Measurements from ENCODE around the gene TNNC1. TPM values are rescaled to one million over a fixed set of nuclear protein-coding genes. Genes with fewer than 3 reads are reported as not detected.

Gene TNNC1
- total RNA-seq: 0.33 and 0.51 TPM in 2 replicates
- 0.69 and 0.89 TPM in 2 replicates for polyA plus RNA-seq
- polyA plus RNA-seq (2012): 0.70 and 1.3 TPM in 2 replicates
- polyA minus RNA-seq (ENCODE audit: low replicate concordance): not detected in 2 replicates

DNA sequence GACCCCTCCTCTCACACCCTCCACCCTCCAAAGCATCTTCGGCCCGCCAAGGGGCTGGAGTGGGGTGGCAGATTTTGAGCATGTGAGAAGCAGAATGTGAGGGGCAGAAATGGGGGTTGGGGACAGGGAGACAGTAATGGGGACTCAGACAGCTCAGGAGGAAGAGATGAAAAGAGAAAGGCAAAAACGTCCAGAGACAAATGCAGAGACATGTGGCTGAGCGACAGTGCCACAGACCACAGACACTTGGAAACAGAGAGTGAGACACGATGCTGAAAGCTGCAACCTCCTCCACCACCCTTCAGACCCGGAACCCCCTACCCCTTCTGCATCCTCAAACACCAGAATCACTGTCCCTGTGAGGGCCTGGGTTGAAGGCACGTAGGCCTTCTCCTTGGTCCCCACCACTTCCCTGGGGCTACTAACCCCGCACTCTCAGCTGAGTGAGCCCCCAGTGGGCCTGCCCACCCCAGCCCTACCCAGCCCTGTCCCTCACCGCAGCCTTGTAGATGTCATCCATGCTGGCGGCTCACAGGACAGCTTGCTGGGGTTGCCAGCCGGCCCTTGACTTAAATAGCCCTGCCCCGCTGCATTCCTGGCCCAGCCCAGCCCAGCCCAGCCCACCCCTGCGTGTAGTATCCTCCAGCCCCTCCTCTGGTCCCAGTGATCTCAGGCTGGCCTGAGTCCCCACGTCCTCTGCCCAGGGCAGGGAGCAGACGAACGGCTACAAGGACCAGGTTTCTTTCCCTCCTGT, at the start of gene TNNC1:
TNNC1 (minus strand) TSS at position 546 of the 754 bp plus-strand sequence; CDS start at position 520, 26 bp downstream.
- H3K27me3 ChIP-seq (ENCODE audit: control insufficient read depth, insufficient read depth, low read length): no peaks in the 10 kb centered on the region
- no peak within 1 kb of the TSS for H3K9ac ChIP-seq (ENCODE audit: insufficient read depth, low read length)
- H3K27ac ChIP-seq (ENCODE audit: insufficient read depth, low read length): no peak within 1 kb of the TSS
- H3K4me3 ChIP-seq (replicated peaks in 1 of 4; ENCODE audit: control extremely low read depth in 1 of 4, insufficient read depth in 1 of 4, low read depth in 3 of 4, low read length in 4 of 4): peak within 1 kb of the TSS in 2 of 4 experiments; percentile 67 to 89
- H3K4me2 ChIP-seq (ENCODE audit: extremely low read depth, insufficient read depth, low read length): no peak within 1 kb of the TSS
- no peak for DNase-seq (ENCODE audit: low read depth in 2 of 2)
- no peaks in the 10 kb centered on the region for H3K9me3 ChIP-seq (ENCODE audit: control insufficient read depth, insufficient read depth, low read depth, low read length)
- peaks cover 3% of the 10 kb centered on the region for H3K36me3 ChIP-seq (ENCODE audit: control insufficient read depth, insufficient read depth, low read length)
- no peaks in the 10 kb centered on the region for H4K20me1 ChIP-seq (ENCODE audit: control insufficient read depth, extremely low read depth, insufficient read depth, low read length)
- H2AFZ ChIP-seq (ENCODE audit: low read length): peak within 1 kb of the TSS; percentile 87
- H3K79me2 ChIP-seq (ENCODE audit: control insufficient read depth, insufficient read depth, low read length): peaks cover 22% of the 10 kb centered on the region
- no peak for TF ChIP-seq EZH2 (IDR thresholded peaks at IDR 0.05; ENCODE audit: low read length, missing control alignments)
- TF ChIP-seq, protein P1, sequence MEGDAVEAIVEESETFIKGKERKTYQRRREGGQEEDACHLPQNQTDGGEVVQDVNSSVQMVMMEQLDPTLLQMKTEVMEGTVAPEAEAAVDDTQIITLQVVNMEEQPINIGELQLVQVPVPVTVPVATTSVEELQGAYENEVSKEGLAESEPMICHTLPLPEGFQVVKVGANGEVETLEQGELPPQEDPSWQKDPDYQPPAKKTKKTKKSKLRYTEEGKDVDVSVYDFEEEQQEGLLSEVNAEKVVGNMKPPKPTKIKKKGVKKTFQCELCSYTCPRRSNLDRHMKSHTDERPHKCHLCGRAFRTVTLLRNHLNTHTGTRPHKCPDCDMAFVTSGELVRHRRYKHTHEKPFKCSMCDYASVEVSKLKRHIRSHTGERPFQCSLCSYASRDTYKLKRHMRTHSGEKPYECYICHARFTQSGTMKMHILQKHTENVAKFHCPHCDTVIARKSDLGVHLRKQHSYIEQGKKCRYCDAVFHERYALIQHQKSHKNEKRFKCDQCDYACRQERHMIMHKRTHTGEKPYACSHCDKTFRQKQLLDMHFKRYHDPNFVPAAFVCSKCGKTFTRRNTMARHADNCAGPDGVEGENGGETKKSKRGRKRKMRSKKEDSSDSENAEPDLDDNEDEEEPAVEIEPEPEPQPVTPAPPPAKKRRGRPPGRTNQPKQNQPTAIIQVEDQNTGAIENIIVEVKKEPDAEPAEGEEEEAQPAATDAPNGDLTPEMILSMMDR (conservative IDR thresholded peaks at IDR 0.05 in 1 of 2, IDR thresholded peaks at IDR 0.05 in 1 of 2; ENCODE audit: low read depth in 1 of 2, low read length in 2 of 2): no peak
- H3K4me1 ChIP-seq (ENCODE audit: control insufficient read depth, extremely low read depth, insufficient read depth, low read length): peaks cover 7% of the 10 kb centered on the region

DNA sequence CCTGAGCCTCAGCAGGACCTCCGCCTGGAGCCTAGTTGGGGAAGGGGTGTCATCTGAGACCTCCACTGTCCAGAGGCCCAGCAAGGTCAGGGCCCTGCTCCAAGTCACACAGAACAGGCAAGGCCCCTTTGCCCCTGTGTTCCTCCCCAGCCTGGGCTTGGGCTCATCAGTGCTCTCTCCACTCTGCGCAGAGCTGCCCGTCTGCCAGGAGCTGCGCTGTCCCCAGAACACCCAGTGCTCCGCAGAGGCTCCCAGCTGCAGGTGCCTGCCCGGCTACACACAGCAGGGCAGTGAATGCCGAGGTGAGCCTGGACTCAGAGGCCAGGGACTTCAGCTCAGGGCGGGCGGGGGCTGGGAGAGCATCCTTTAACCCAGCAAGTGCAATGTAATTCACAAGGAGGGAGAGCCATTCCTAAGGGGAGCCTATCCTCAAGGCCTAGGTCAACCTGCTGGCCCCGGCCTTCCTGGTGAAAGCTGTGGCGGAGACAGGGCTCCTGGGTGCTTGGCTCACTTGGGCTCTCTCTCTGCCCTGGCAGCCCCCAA, 49.0 kb upstream of the TNNC1 start:
- no peak overlapping the region for H3K9ac ChIP-seq (ENCODE audit: insufficient read depth, low read length)
- H3K4me3 ChIP-seq (replicated peaks in 1 of 4; ENCODE audit: control extremely low read depth in 1 of 4, insufficient read depth in 1 of 4, low read depth in 3 of 4, low read length in 4 of 4): no peak overlapping the region
- peaks cover 2% of the 10 kb centered on the region for H3K4me1 ChIP-seq (ENCODE audit: control insufficient read depth, extremely low read depth, insufficient read depth, low read length)
- H3K27ac ChIP-seq (ENCODE audit: insufficient read depth, low read length): no peak overlapping the region
- no peaks in the 10 kb centered on the region for H3K27me3 ChIP-seq (ENCODE audit: control insufficient read depth, insufficient read depth, low read length)
- H3K36me3 ChIP-seq (ENCODE audit: control insufficient read depth, insufficient read depth, low read length): no peaks in the 10 kb centered on the region
- no peak for DNase-seq (ENCODE audit: low read depth in 2 of 2)
- H3K4me2 ChIP-seq (ENCODE audit: extremely low read depth, insufficient read depth, low read length): no peak overlapping the region
- TF ChIP-seq, protein P1 (conservative IDR thresholded peaks at IDR 0.05 in 1 of 2, IDR thresholded peaks at IDR 0.05 in 1 of 2; ENCODE audit: low read depth in 1 of 2, low read length in 2 of 2): no peak
- TF ChIP-seq EZH2 (IDR thresholded peaks at IDR 0.05; ENCODE audit: low read length, missing control alignments): no peak
- H3K79me2 ChIP-seq (ENCODE audit: control insufficient read depth, insufficient read depth, low read length): no peaks in the 10 kb centered on the region
- H4K20me1 ChIP-seq (ENCODE audit: control insufficient read depth, extremely low read depth, insufficient read depth, low read length): no peaks in the 10 kb centered on the region
- H2AFZ ChIP-seq (ENCODE audit: low read length): no peak overlapping the region
- no peaks in the 10 kb centered on the region for H3K9me3 ChIP-seq (ENCODE audit: control insufficient read depth, insufficient read depth, low read depth, low read length)

DNA sequence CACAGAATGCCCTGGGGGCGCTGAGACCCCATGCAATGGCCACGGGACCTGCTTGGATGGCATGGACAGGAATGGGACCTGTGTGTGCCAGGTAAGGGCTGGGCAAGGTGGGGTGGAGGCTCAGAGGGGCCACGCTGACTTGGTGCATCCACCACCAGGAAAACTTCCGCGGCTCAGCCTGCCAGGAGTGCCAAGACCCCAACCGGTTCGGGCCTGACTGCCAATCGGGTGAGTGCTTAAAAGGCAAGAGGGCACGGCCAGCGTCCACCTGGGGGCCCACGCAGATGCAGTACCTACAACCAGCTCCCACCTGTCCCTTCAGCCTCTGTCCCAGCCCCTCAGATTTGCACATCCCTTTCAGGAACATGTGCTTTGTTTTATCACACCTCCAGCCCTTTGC, 48.2 kb upstream of the TNNC1 start:
- Histone ChIP-seq H3K27me3 (ENCODE audit: control insufficient read depth, insufficient read depth, low read length) (no peaks in the 10 kb centered on the region), H3K4me2 (ENCODE audit: extremely low read depth, insufficient read depth, low read length) (no peak overlapping the region), H3K4me1 (ENCODE audit: control insufficient read depth, extremely low read depth, insufficient read depth, low read length) (peaks cover 2% of the 10 kb centered on the region), H3K79me2 (ENCODE audit: control insufficient read depth, insufficient read depth, low read length) (no peaks in the 10 kb centered on the region), H3K9me3 (ENCODE audit: control insufficient read depth, insufficient read depth, low read depth, low read length) (no peaks in the 10 kb centered on the region), H3K27ac (ENCODE audit: insufficient read depth, low read length) (no peak overlapping the region), H3K4me3 (replicated peaks in 1 of 4; ENCODE audit: control extremely low read depth in 1 of 4, insufficient read depth in 1 of 4, low read depth in 3 of 4, low read length in 4 of 4) (no peak overlapping the region), H4K20me1 (ENCODE audit: control insufficient read depth, extremely low read depth, insufficient read depth, low read length) (no peaks in the 10 kb centered on the region), H2AFZ (ENCODE audit: low read length) (no peak overlapping the region), H3K9ac (ENCODE audit: insufficient read depth, low read length) (no peak overlapping the region), H3K36me3 (ENCODE audit: control insufficient read depth, insufficient read depth, low read length) (no peaks in the 10 kb centered on the region)
- TF ChIP-seq, protein P1 (conservative IDR thresholded peaks at IDR 0.05 in 1 of 2, IDR thresholded peaks at IDR 0.05 in 1 of 2; ENCODE audit: low read depth in 1 of 2, low read length in 2 of 2): no peak
- TF ChIP-seq EZH2 (IDR thresholded peaks at IDR 0.05; ENCODE audit: low read length, missing control alignments): no peak
- no peak for DNase-seq (ENCODE audit: low read depth in 2 of 2)
